Smooth muscle cell of the brain vasculature (primary cell): Measurements from ENCODE around the gene NFASC.

Source experiments
- DNase-seq: peaks from one replicate; pipeline ENCODE4 v3.0.0-alpha.2; 2012; ENCODE audit warnings: low read depth, low spot score

NFASC gene

GRCh38 chr1:205062895-205063294 lies 192.2 kb downstream of the NFASC start:
- no peak for DNase-seq

GRCh38 chr1:205064301-205064700 lies 193.6 kb downstream of the NFASC start:
- DNase-seq = no peak

- DNase-seq = no peak
These were observed 194.2 kb downstream of the NFASC start for GRCh38 chr1:205064741-205065316.

GRCh38 chr1:205065666-205066065 lies 195.0 kb downstream of the NFASC start:
- DNase-seq = no peak

- no peak for DNase-seq
These were observed 195.6 kb downstream of the NFASC start for GRCh38 chr1:205066141-205066818.

- no peak for DNase-seq
These were observed 196.4 kb downstream of the NFASC start for GRCh38 chr1:205067031-205067430.

GRCh38 chr1:205068001-205068400 lies 197.3 kb downstream of the NFASC start:
- no peak for DNase-seq

GRCh38 chr1:205068457-205069040 lies 197.9 kb downstream of the NFASC start:
- no peak for DNase-seq

GRCh38 chr1:205069371-205070125 lies 198.9 kb downstream of the NFASC start:
- no peak for DNase-seq

GRCh38 chr1:205071028-205071409 lies 200.4 kb downstream of the NFASC start:
- DNase-seq = no peak

- no peak for DNase-seq
These were observed 201.1 kb downstream of the NFASC start for GRCh38 chr1:205071801-205072200.

GRCh38 chr1:205072286-205072685 lies 201.6 kb downstream of the NFASC start:
- no peak for DNase-seq
